Astrocyte (in vitro differentiated cells and primary cell): ENCODE data around the gene GALNT7.

Source experiments
- CTCF ChIP-seq: IDR thresholded peaks from 2 replicates; pipeline ENCODE4 v1.5.1; 2011; ENCODE audit warnings: low read depth, mild to moderate bottlenecking, inconsistent platforms, low read length, moderate library complexity; ENCODE audit not compliant: insufficient read depth
- EZH2 ChIP-seq: IDR thresholded peaks from 2 replicates; pipeline ENCODE4 v1.6.1; 2012; ENCODE audit warnings: mild to moderate bottlenecking, low read length, inconsistent platforms; ENCODE audit not compliant: insufficient read depth

- no peak for TF ChIP-seq CTCF
- TF ChIP-seq EZH2, result no peak
These were observed 202.1 kb downstream of the GALNT7 start, which contains the start of gene SAP30 for GRCh38 chr4:173370477-173371291.
